ENCODE data around the gene POR.
"Not testable (repeated sequence)": the region's sequence is repeated elsewhere in the genome, so short reads cannot be mapped to it uniquely, and the experiment has no call there.

Gene POR

GRCh38 chr7:75993689-75994387 is 78.9 kb downstream of the POR start:
- DNase-seq (ENCODE audit: insufficient read length) (no peak), FAIRE-seq (no peak)
- TF ChIP-seq POLR2A (IDR thresholded peaks at IDR 0.05; ENCODE audit: low read depth, low read length) (no peak), POLR2AphosphoS5 (IDR thresholded peaks at IDR 0.05; ENCODE audit: low read depth, low read length) (no peak), TAF1 (IDR thresholded peaks at IDR 0.05; ENCODE audit: borderline replicate concordance, low read depth, low read length) (no peak)

- DNase-seq (ENCODE audit: insufficient read length) (peak; percentile 100), FAIRE-seq (peak; percentile 99)
- TF ChIP-seq TAF1 (IDR thresholded peaks at IDR 0.05; ENCODE audit: borderline replicate concordance, low read depth, low read length) (no peak), POLR2AphosphoS5 (IDR thresholded peaks at IDR 0.05; ENCODE audit: low read depth, low read length) (0 out of 2 replicates have a peak, but pooled peaks have one; percentile 46), POLR2A (IDR thresholded peaks at IDR 0.05; ENCODE audit: low read depth, low read length) (peak; percentile 64; the same call in 1 of the 2 replicates)
Measured at GRCh38 chr7:75994388-75995051, 79.6 kb downstream of the POR start, which contains the start of gene TMEM120A. Gene TMEM120A, minus strand, starts transcription at chr7:75994595. Its CDS starts 25 bp downstream, at chr7:75994570.

GRCh38 chr7:75995052-75995471 is 80.1 kb downstream of the POR start:
- FAIRE-seq, result no peak
- DNase-seq (ENCODE audit: insufficient read length), result no peak
- TF ChIP-seq POLR2A (IDR thresholded peaks at IDR 0.05; ENCODE audit: low read depth, low read length), result no peak
- TF ChIP-seq TAF1 (IDR thresholded peaks at IDR 0.05; ENCODE audit: borderline replicate concordance, low read depth, low read length), result no peak
- TF ChIP-seq POLR2AphosphoS5 (IDR thresholded peaks at IDR 0.05; ENCODE audit: low read depth, low read length), result no peak

- no peak for DNase-seq (ENCODE audit: insufficient read length)
- TF ChIP-seq POLR2AphosphoS5 (IDR thresholded peaks at IDR 0.05; ENCODE audit: low read depth, low read length) (no peak), POLR2A (IDR thresholded peaks at IDR 0.05; ENCODE audit: low read depth, low read length) (no peak), TAF1 (IDR thresholded peaks at IDR 0.05; ENCODE audit: borderline replicate concordance, low read depth, low read length) (no peak)
- FAIRE-seq, result no peak
Measured at GRCh38 chr7:75995996-75996395, 81.0 kb downstream of the POR start.

- FAIRE-seq (no peak), DNase-seq (ENCODE audit: insufficient read length) (no peak)
- TF ChIP-seq POLR2A (IDR thresholded peaks at IDR 0.05; ENCODE audit: low read depth, low read length), result no peak
- no peak for TF ChIP-seq TAF1 (IDR thresholded peaks at IDR 0.05; ENCODE audit: borderline replicate concordance, low read depth, low read length)
- no peak for TF ChIP-seq POLR2AphosphoS5 (IDR thresholded peaks at IDR 0.05; ENCODE audit: low read depth, low read length)
Measured at GRCh38 chr7:75996476-75996875, 81.5 kb downstream of the POR start.

GRCh38 chr7:75998038-75998437 is 83.1 kb downstream of the POR start:
- FAIRE-seq, result no peak
- DNase-seq (ENCODE audit: insufficient read length), result no peak
- TF ChIP-seq POLR2AphosphoS5 (IDR thresholded peaks at IDR 0.05; ENCODE audit: low read depth, low read length), result no peak
- no peak for TF ChIP-seq TAF1 (IDR thresholded peaks at IDR 0.05; ENCODE audit: borderline replicate concordance, low read depth, low read length)
- TF ChIP-seq POLR2A (IDR thresholded peaks at IDR 0.05; ENCODE audit: low read depth, low read length), result no peak

- TF ChIP-seq TAF1 (IDR thresholded peaks at IDR 0.05; ENCODE audit: borderline replicate concordance, low read depth, low read length) (no peak), POLR2A (IDR thresholded peaks at IDR 0.05; ENCODE audit: low read depth, low read length) (no peak), POLR2AphosphoS5 (IDR thresholded peaks at IDR 0.05; ENCODE audit: low read depth, low read length) (no peak)
- FAIRE-seq, result no peak
- DNase-seq (ENCODE audit: insufficient read length), result no peak
Measured at GRCh38 chr7:76000566-76000965, 85.6 kb downstream of the POR start.

- no peak for TF ChIP-seq TAF1 (IDR thresholded peaks at IDR 0.05; ENCODE audit: borderline replicate concordance, low read depth, low read length)
- no peak for TF ChIP-seq POLR2A (IDR thresholded peaks at IDR 0.05; ENCODE audit: low read depth, low read length)
- TF ChIP-seq POLR2AphosphoS5 (IDR thresholded peaks at IDR 0.05; ENCODE audit: low read depth, low read length), result no peak
- DNase-seq (ENCODE audit: insufficient read length) (no peak), FAIRE-seq (no peak)
Measured at GRCh38 chr7:76002139-76002538, 87.2 kb downstream of the POR start.

- DNase-seq (ENCODE audit: insufficient read length) (no peak), FAIRE-seq (no peak)
- no peak for TF ChIP-seq POLR2A (IDR thresholded peaks at IDR 0.05; ENCODE audit: low read depth, low read length)
- TF ChIP-seq TAF1 (IDR thresholded peaks at IDR 0.05; ENCODE audit: borderline replicate concordance, low read depth, low read length), result no peak
- no peak for TF ChIP-seq POLR2AphosphoS5 (IDR thresholded peaks at IDR 0.05; ENCODE audit: low read depth, low read length)
Measured at GRCh38 chr7:76002822-76003221, 87.9 kb downstream of the POR start.

GRCh38 chr7:76003351-76003750 is 88.4 kb downstream of the POR start:
- DNase-seq (ENCODE audit: insufficient read length), result no peak
- no peak for FAIRE-seq
- TF ChIP-seq POLR2A (IDR thresholded peaks at IDR 0.05; ENCODE audit: low read depth, low read length) (no peak), TAF1 (IDR thresholded peaks at IDR 0.05; ENCODE audit: borderline replicate concordance, low read depth, low read length) (no peak), POLR2AphosphoS5 (IDR thresholded peaks at IDR 0.05; ENCODE audit: low read depth, low read length) (no peak)

- not testable (repeated sequence) for DNase-seq (ENCODE audit: insufficient read length); FAIRE-seq
Measured at GRCh38 chr7:76005004-76005403, 90.0 kb downstream of the POR start.

GRCh38 chr7:76008156-76008687 is 93.3 kb downstream of the POR start:
- FAIRE-seq (no peak), DNase-seq (ENCODE audit: insufficient read length) (no peak)
- TF ChIP-seq POLR2A (IDR thresholded peaks at IDR 0.05; ENCODE audit: low read depth, low read length) (no peak), TAF1 (IDR thresholded peaks at IDR 0.05; ENCODE audit: borderline replicate concordance, low read depth, low read length) (no peak), POLR2AphosphoS5 (IDR thresholded peaks at IDR 0.05; ENCODE audit: low read depth, low read length) (no peak)
